ENCODE data around the gene STARD3.

The STARD3 gene

GRCh38 chr17:39673335-39674081 is 36.6 kb downstream of the STARD3 start:
- no peak for ATAC-seq

GRCh38 chr17:39674179-39674578 is 37.2 kb downstream of the STARD3 start:
- ATAC-seq: no peak

- ATAC-seq: no peak
Measured at GRCh38 chr17:39674702-39675389, 37.9 kb downstream of the STARD3 start.

- ATAC-seq: no peak
Measured at GRCh38 chr17:39675390-39676082, 38.6 kb downstream of the STARD3 start.

GRCh38 chr17:39676198-39676819 is 39.4 kb downstream of the STARD3 start:
- peak; percentile 49 to 55 for ATAC-seq

- ATAC-seq: no peak
Measured at GRCh38 chr17:39677072-39677471, 40.1 kb downstream of the STARD3 start.

- ATAC-seq: no peak
Measured at GRCh38 chr17:39677542-39678339, 40.8 kb downstream of the STARD3 start.

- no peak for ATAC-seq
Measured at GRCh38 chr17:39678340-39679116, 41.6 kb downstream of the STARD3 start.

- ATAC-seq: peak; percentile 75 to 78
Measured at GRCh38 chr17:39679521-39680192, 42.7 kb downstream of the STARD3 start.

GRCh38 chr17:39683295-39683939 is 46.5 kb downstream of the STARD3 start:
- ATAC-seq: no peak

GRCh38 chr17:39684369-39685192 is 47.6 kb downstream of the STARD3 start:
- ATAC-seq: no peak

- no peak for ATAC-seq
Measured at GRCh38 chr17:39687101-39687545, 50.2 kb downstream of the STARD3 start.

- peak; percentile 91 to 94 for ATAC-seq
Measured at GRCh38 chr17:39687546-39688474, 50.9 kb downstream of the STARD3 start, which contains the start of gene PGAP3. Gene PGAP3, minus strand, starts transcription at chr17:39688057. Its CDS starts 43 bp downstream, at chr17:39688014.

GRCh38 chr17:39688475-39688835 is 51.5 kb downstream of the STARD3 start:
- no peak for ATAC-seq

- ATAC-seq: no peak
Measured at GRCh38 chr17:39688945-39689344, 52.0 kb downstream of the STARD3 start.

- no peak for ATAC-seq
Measured at GRCh38 chr17:39694593-39694992, 57.6 kb downstream of the STARD3 start.

- no peak for ATAC-seq
Measured at GRCh38 chr17:39695089-39695474, 58.1 kb downstream of the STARD3 start.

- ATAC-seq: no peak
Measured at GRCh38 chr17:39696731-39697130, 59.8 kb downstream of the STARD3 start.

Data from activated CD4-positive, CD25-positive, alpha-beta regulatory T cell treated with anti-CD3 and anti-CD28 coated beads, Interleukin-2, amount 50 U/mL, for 24 hours (primary cell).